ENCODE measurements around the gene FOXN4. TPM values are rescaled to one million over a fixed set of nuclear protein-coding genes. Genes with fewer than 3 reads are reported as not detected.
A peak's percentile ranks its signal among the peaks of the same experiment; 100 is the strongest.

Gene FOXN4
- total RNA-seq, 1 donor from 2014 or later = not detected

- DNase-seq (ENCODE audit: low spot score in 2 of 2, unreplicated experiment in 2 of 2) = no peak
- Mint-ChIP-seq H3K27me3 (ENCODE audit: low read depth) (peaks cover 92% of the 10 kb centered on the region), H3K9me3 (no peaks in the 10 kb centered on the region), H3K4me1 (peaks cover 23% of the 10 kb centered on the region), H3K36me3 (no peaks in the 10 kb centered on the region), H3K4me3 (peak overlapping the region; percentile 66), H3K27ac (no peak overlapping the region)
- TF ChIP-seq, protein P1, sequence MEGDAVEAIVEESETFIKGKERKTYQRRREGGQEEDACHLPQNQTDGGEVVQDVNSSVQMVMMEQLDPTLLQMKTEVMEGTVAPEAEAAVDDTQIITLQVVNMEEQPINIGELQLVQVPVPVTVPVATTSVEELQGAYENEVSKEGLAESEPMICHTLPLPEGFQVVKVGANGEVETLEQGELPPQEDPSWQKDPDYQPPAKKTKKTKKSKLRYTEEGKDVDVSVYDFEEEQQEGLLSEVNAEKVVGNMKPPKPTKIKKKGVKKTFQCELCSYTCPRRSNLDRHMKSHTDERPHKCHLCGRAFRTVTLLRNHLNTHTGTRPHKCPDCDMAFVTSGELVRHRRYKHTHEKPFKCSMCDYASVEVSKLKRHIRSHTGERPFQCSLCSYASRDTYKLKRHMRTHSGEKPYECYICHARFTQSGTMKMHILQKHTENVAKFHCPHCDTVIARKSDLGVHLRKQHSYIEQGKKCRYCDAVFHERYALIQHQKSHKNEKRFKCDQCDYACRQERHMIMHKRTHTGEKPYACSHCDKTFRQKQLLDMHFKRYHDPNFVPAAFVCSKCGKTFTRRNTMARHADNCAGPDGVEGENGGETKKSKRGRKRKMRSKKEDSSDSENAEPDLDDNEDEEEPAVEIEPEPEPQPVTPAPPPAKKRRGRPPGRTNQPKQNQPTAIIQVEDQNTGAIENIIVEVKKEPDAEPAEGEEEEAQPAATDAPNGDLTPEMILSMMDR (IDR thresholded peaks at IDR 0.05; ENCODE audit: unreplicated experiment) = no peak
These were observed 1.4 kb upstream of the FOXN4 start for GRCh38 chr12:109310247-109311125.

GRCh38 chr12:109309381-109310246 lies 530 bp upstream of the FOXN4 start:
- H3K36me3 Mint-ChIP-seq = no peaks in the 10 kb centered on the region
- peak overlapping the region; percentile 47 for H3K27ac Mint-ChIP-seq
- no peaks in the 10 kb centered on the region for H3K9me3 Mint-ChIP-seq
- TF ChIP-seq, protein P1 (IDR thresholded peaks at IDR 0.05; ENCODE audit: unreplicated experiment) = no peak
- peaks cover 92% of the 10 kb centered on the region for H3K27me3 Mint-ChIP-seq (ENCODE audit: low read depth)
- peaks cover 23% of the 10 kb centered on the region for H3K4me1 Mint-ChIP-seq
- DNase-seq (ENCODE audit: low spot score in 2 of 2, unreplicated experiment in 2 of 2) = no peak
- peak overlapping the region; percentile 85 for H3K4me3 Mint-ChIP-seq

GRCh38 chr12:109307051-109307450 lies 2.0 kb downstream of the FOXN4 start:
- TF ChIP-seq, protein P1 (IDR thresholded peaks at IDR 0.05; ENCODE audit: unreplicated experiment) = no peak
- no peaks in the 10 kb centered on the region for H3K9me3 Mint-ChIP-seq
- no peak for DNase-seq (ENCODE audit: low spot score in 2 of 2, unreplicated experiment in 2 of 2)
- H3K4me1 Mint-ChIP-seq = peaks cover 19% of the 10 kb centered on the region
- H3K27me3 Mint-ChIP-seq (ENCODE audit: low read depth) = peaks cover 92% of the 10 kb centered on the region
- H3K36me3 Mint-ChIP-seq = no peaks in the 10 kb centered on the region
- no peak overlapping the region for H3K4me3 Mint-ChIP-seq
- H3K27ac Mint-ChIP-seq = no peak overlapping the region

GRCh38 chr12:109305547-109305946 lies 3.5 kb downstream of the FOXN4 start:
- Mint-ChIP-seq H3K4me3 (no peak overlapping the region), H3K9me3 (no peaks in the 10 kb centered on the region), H3K27ac (no peak overlapping the region), H3K4me1 (peaks cover 6% of the 10 kb centered on the region), H3K27me3 (ENCODE audit: low read depth) (peaks cover 86% of the 10 kb centered on the region), H3K36me3 (no peaks in the 10 kb centered on the region)
- no peak for DNase-seq (ENCODE audit: low spot score in 2 of 2, unreplicated experiment in 2 of 2)
- TF ChIP-seq, protein P1 (IDR thresholded peaks at IDR 0.05; ENCODE audit: unreplicated experiment) = no peak

GRCh38 chr12:109304485-109304884 lies 4.6 kb downstream of the FOXN4 start:
- Mint-ChIP-seq H3K36me3 (no peaks in the 10 kb centered on the region), H3K9me3 (no peaks in the 10 kb centered on the region), H3K4me3 (no peak overlapping the region), H3K27ac (no peak overlapping the region), H3K4me1 (peaks cover 2% of the 10 kb centered on the region), H3K27me3 (ENCODE audit: low read depth) (peaks cover 80% of the 10 kb centered on the region)
- DNase-seq (ENCODE audit: low spot score in 2 of 2, unreplicated experiment in 2 of 2) = no peak
- TF ChIP-seq, protein P1 (IDR thresholded peaks at IDR 0.05; ENCODE audit: unreplicated experiment) = no peak
